Non-pigmented ciliary epithelial cell (primary cell): ENCODE data around the gene RFX1.
"Not testable (repeated sequence)": the region's sequence is repeated elsewhere in the genome, so short reads cannot be mapped to it uniquely, and the experiment has no call there.

ENCODE experiments used
- DNase-seq: peaks from one replicate; pipeline ENCODE4 v3.0.0-alpha.2; 2010; ENCODE audit warnings: low read depth

Gene RFX1

GRCh38 chr19:14026652-14027192 is 20.6 kb upstream of the RFX1 start:
- DNase-seq: not testable (repeated sequence)

GRCh38 chr19:14023404-14024235 is 17.5 kb upstream of the RFX1 start:
- DNase-seq: no peak

- DNase-seq: no peak
These were observed 16.3 kb upstream of the RFX1 start for GRCh38 chr19:14022469-14022868.

- no peak for DNase-seq
These were observed 15.4 kb upstream of the RFX1 start for GRCh38 chr19:14021474-14021873.

GRCh38 chr19:14019739-14020138 is 13.6 kb upstream of the RFX1 start:
- DNase-seq: not testable (repeated sequence)

GRCh38 chr19:14019100-14019499 is 13.0 kb upstream of the RFX1 start:
- no peak for DNase-seq

- no peak for DNase-seq
These were observed 9.5 kb upstream of the RFX1 start for GRCh38 chr19:14015524-14016035.

- no peak for DNase-seq
These were observed 6.3 kb upstream of the RFX1 start for GRCh38 chr19:14012378-14012915.

GRCh38 chr19:14006766-14007562 is 844 bp upstream of the RFX1 start:
- DNase-seq: no peak

- peak; percentile 28 for DNase-seq
These were observed 603 bp downstream of the RFX1 start for GRCh38 chr19:14005349-14006084.

- no peak for DNase-seq
These were observed 1.3 kb downstream of the RFX1 start for GRCh38 chr19:14004619-14005348.

GRCh38 chr19:14003251-14004055 is 2.7 kb downstream of the RFX1 start:
- no peak for DNase-seq

GRCh38 chr19:14002571-14003250 is 3.4 kb downstream of the RFX1 start:
- DNase-seq: no peak

GRCh38 chr19:14000691-14001375 is 5.3 kb downstream of the RFX1 start:
- DNase-seq: no peak

GRCh38 chr19:13999085-13999484 is 7.0 kb downstream of the RFX1 start:
- DNase-seq: no peak

- no peak for DNase-seq
These were observed 7.7 kb downstream of the RFX1 start for GRCh38 chr19:13998426-13998825.

GRCh38 chr19:13997631-13997962 is 8.5 kb downstream of the RFX1 start:
- DNase-seq: no peak

GRCh38 chr19:13996928-13997630 is 9.0 kb downstream of the RFX1 start:
- no peak for DNase-seq
